Astrocyte (in vitro differentiated cells and primary cell): Measurements from ENCODE around the gene TMED10.

Source experiments
- CTCF ChIP-seq: IDR thresholded peaks from 2 replicates; pipeline ENCODE4 v1.5.1; 2011; ENCODE audit warnings: low read depth, mild to moderate bottlenecking, inconsistent platforms, low read length, moderate library complexity; ENCODE audit not compliant: insufficient read depth
- EZH2 ChIP-seq: IDR thresholded peaks from 2 replicates; pipeline ENCODE4 v1.6.1; 2012; ENCODE audit warnings: mild to moderate bottlenecking, low read length, inconsistent platforms; ENCODE audit not compliant: insufficient read depth

GRCh38 chr14:75216427-75217006 lies 40.1 kb upstream of the TMED10 start:
- TF ChIP-seq CTCF = no peak
- no peak for TF ChIP-seq EZH2
